ENCODE results near the gene TENT5C.

DNA sequence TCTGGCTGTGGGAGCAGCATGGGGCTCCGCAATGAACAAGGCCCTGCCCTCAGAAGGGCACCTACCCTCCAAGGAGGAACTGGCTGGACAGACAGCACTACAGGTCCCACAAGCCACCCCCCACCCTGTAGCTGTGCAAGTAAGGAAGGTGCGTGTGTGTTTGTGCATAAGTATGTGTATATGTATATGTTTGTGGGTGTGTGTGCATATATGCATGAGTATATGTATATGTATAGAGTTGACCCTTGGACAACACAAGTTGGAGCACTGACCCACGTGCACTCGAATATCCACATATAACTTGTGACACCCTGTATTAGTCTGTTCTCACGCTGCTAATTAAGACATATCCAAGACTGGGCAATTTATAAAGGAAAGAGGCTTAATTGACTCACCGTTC lies 22.6 kb upstream of the TENT5C start:
- TF ChIP-seq, protein P1, sequence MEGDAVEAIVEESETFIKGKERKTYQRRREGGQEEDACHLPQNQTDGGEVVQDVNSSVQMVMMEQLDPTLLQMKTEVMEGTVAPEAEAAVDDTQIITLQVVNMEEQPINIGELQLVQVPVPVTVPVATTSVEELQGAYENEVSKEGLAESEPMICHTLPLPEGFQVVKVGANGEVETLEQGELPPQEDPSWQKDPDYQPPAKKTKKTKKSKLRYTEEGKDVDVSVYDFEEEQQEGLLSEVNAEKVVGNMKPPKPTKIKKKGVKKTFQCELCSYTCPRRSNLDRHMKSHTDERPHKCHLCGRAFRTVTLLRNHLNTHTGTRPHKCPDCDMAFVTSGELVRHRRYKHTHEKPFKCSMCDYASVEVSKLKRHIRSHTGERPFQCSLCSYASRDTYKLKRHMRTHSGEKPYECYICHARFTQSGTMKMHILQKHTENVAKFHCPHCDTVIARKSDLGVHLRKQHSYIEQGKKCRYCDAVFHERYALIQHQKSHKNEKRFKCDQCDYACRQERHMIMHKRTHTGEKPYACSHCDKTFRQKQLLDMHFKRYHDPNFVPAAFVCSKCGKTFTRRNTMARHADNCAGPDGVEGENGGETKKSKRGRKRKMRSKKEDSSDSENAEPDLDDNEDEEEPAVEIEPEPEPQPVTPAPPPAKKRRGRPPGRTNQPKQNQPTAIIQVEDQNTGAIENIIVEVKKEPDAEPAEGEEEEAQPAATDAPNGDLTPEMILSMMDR (IDR thresholded peaks at IDR 0.05) = no peak
- no peak for TF ChIP-seq POLR2A (IDR thresholded peaks at IDR 0.05)
